Gastrocnemius medialis (tissue), 4 donors: Measurements from ENCODE around the gene LVRN. TPM values are rescaled to one million over a fixed set of nuclear protein-coding genes. Genes with fewer than 3 reads are reported as not detected.

Experiments
- ATAC-seq, 2 donors: fragments of 150-250 bp; one replicate each; pipeline ENCODE4 v1.9.1; 2016
- DNase-seq, 2 donors: peaks; one replicate each; pipeline ENCODE4 v3.0.0-alpha.2; 2019
- H3K27ac ChIP-seq, 4 donors: fragments of 200-600 bp; sonication (generic); 1 replicate in 1 of 4; 2 replicates in 3 of 4; pipeline ENCODE4 v1.5.1; 2016 to 2018; ENCODE audit warnings: mild to moderate bottlenecking in 2 of 4, moderate library complexity in 1 of 4
- H3K27me3 ChIP-seq, 3 donors: fragments of 200-600 bp; sonication (generic) in 2 of 3; 1 replicate in 1 of 3; 2 replicates in 2 of 3; pipeline versions ENCODE4 v1.5.1 to v1.6.0; 2016 to 2019; ENCODE audit warnings: mild to moderate bottlenecking in 1 of 3, moderate library complexity in 1 of 3
- H3K36me3 ChIP-seq, 2 donors: fragments of 200-600 bp; sonication (generic) in 1 of 2; one replicate each; pipeline ENCODE4 v1.5.1; 2017 to 2018
- H3K4me1 ChIP-seq, 2 donors: fragments of 200-600 bp; sonication (generic) in 1 of 2; one replicate each; pipeline ENCODE4 v1.5.1; 2016 to 2017; ENCODE audit warnings: mild to moderate bottlenecking in 2 of 2
- H3K4me3 ChIP-seq, 4 donors: fragments of 200-600 bp; sonication (generic) in 3 of 4; 1 replicate in 1 of 4; 2 replicates in 3 of 4; pipeline ENCODE4 v1.5.1; 2016 to 2019; ENCODE audit warnings: mild to moderate bottlenecking in 2 of 4
- H3K9me3 ChIP-seq, 3 donors: fragments of 200-600 bp; sonication (generic) in 2 of 3; 1 replicate in 1 of 3; 2 replicates in 2 of 3; pipeline ENCODE4 v1.5.1; 2016 to 2019
- POLR2A ChIP-seq, 2 donors: fragments of 450-650 bp; IDR thresholded peaks; one replicate each; pipeline ENCODE4 v1.6.1; 2017; ENCODE audit warnings: antibody characterized with exemption in 2 of 2, mild to moderate bottlenecking in 2 of 2, moderate library complexity in 2 of 2
- in situ Hi-C, 4 donors: fragments of 200-750 bp; cut with MboI; loops; one replicate each; pipeline versions ENCODE4 v1.15.0 to v1.8.0; 2017; ENCODE audit warnings: low sequenced_read_pairs in 4 of 4
- intact Hi-C: fragments of 100-400 bp; cut with DNase I; formaldehyde crosslinking; loops from one replicate; pipeline ENCODE4 v1.15.1; 2023; ENCODE audit warnings: low total_unique reads
- total RNA-seq, 4 donors: library from RNA; depleted of rRNA; stranded (reverse); fragments of >200 nt; gene quantifications; one replicate each; pipeline versions ENCODE4 v1.1.0 to v1.2.3, GENCODE V29; 2016
- TF ChIP-seq, protein P1 (sequence below), 5 experiments: fragments of 450-650 bp in 3 of 5; fragments of 200-600 bp in 2 of 5; sonication (generic) in 2 of 5; IDR thresholded peaks in 4 of 5; conservative IDR thresholded peaks in 1 of 5; 1 replicate in 4 of 5; 2 replicates in 1 of 5; pipeline ENCODE4 v1.5.1; 2016 to 2019; ENCODE audit warnings: antibody characterized with exemption in 5 of 5, mild to moderate bottlenecking in 3 of 5, moderate library complexity in 3 of 5

Gene LVRN
- total RNA-seq, 4 donors from 2014 or later: 0.63 to 2.2 (median 0.78) TPM

- no peak for TF ChIP-seq POLR2A (IDR thresholded peaks at IDR 0.05)
- TF ChIP-seq, protein P1, sequence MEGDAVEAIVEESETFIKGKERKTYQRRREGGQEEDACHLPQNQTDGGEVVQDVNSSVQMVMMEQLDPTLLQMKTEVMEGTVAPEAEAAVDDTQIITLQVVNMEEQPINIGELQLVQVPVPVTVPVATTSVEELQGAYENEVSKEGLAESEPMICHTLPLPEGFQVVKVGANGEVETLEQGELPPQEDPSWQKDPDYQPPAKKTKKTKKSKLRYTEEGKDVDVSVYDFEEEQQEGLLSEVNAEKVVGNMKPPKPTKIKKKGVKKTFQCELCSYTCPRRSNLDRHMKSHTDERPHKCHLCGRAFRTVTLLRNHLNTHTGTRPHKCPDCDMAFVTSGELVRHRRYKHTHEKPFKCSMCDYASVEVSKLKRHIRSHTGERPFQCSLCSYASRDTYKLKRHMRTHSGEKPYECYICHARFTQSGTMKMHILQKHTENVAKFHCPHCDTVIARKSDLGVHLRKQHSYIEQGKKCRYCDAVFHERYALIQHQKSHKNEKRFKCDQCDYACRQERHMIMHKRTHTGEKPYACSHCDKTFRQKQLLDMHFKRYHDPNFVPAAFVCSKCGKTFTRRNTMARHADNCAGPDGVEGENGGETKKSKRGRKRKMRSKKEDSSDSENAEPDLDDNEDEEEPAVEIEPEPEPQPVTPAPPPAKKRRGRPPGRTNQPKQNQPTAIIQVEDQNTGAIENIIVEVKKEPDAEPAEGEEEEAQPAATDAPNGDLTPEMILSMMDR (IDR thresholded peaks at IDR 0.05 in 4 of 5, conservative IDR thresholded peaks at IDR 0.05 in 1 of 5): no peak
- no peaks in the 10 kb centered on the region for H3K9me3 ChIP-seq
- no peak for ATAC-seq
- no peak overlapping the region for H3K27ac ChIP-seq
- in situ Hi-C loops (no loop called here), intact Hi-C loops (no loop called here)
- H3K4me3 ChIP-seq: no peak overlapping the region
- H3K27me3 ChIP-seq: peaks cover 37 to 55% (median 41%) of the 10 kb centered on the region in 3 donors
- H3K4me1 ChIP-seq: no peaks in the 10 kb centered on the region
- no peaks in the 10 kb centered on the region for H3K36me3 ChIP-seq
- peak in 1 of 2 donors; percentile 19 for DNase-seq
These were observed 1.3 kb downstream of the LVRN start for GRCh38 chr5:115963566-115963965.

DNA sequence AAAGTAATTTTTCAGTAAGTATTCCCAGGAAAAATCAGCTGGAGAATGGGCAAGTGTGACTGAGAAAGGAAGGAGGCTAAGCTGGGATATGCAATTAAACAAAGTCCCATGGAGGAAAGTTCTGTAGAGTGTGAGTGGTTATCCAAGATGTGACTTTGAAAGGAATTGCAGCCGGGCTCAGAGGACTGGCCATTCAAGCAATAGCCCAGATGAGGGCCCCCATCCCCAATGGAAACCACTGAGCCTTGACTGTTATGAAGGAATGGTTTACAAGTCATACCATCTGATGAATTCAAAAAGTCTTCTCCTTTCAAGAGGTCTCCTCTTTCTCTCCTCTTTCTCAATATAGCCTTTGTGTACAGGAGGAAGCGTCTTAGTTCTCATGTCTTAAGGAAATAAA, 6.5 kb downstream of the LVRN start:
- Histone ChIP-seq H3K4me3 (no peak overlapping the region), H3K4me1 (no peaks in the 10 kb centered on the region), H3K27me3 (peaks cover 0 to 13% (median 12%) of the 10 kb centered on the region in 3 donors), H3K9me3 (no peaks in the 10 kb centered on the region), H3K27ac (no peak overlapping the region), H3K36me3 (no peaks in the 10 kb centered on the region)
- ATAC-seq: no peak
- intact Hi-C loops: no loop called here
- in situ Hi-C loops: no loop called here
- no peak for TF ChIP-seq POLR2A (IDR thresholded peaks at IDR 0.05)
- TF ChIP-seq, protein P1 (IDR thresholded peaks at IDR 0.05 in 4 of 5, conservative IDR thresholded peaks at IDR 0.05 in 1 of 5): no peak
- no peak for DNase-seq

- TF ChIP-seq, protein P1 (IDR thresholded peaks at IDR 0.05 in 4 of 5, conservative IDR thresholded peaks at IDR 0.05 in 1 of 5): no peak
- no peak for TF ChIP-seq POLR2A (IDR thresholded peaks at IDR 0.05)
- intact Hi-C loops (no loop called here), in situ Hi-C loops (no loop called here)
- ATAC-seq (no peak), DNase-seq (no peak)
- Histone ChIP-seq H3K27ac (peak overlapping the region in 1 of 4 donors; percentile 35), H3K4me1 (peaks cover 0 to 3% of the 10 kb centered on the region in 2 donors), H3K4me3 (no peak overlapping the region), H3K9me3 (no peaks in the 10 kb centered on the region), H3K36me3 (no peaks in the 10 kb centered on the region), H3K27me3 (no peaks in the 10 kb centered on the region)
These were observed 14.8 kb downstream of the LVRN start for GRCh38 chr5:115977096-115977495.

- H3K9me3 ChIP-seq: no peaks in the 10 kb centered on the region
- H3K4me3 ChIP-seq: no peak overlapping the region
- no peaks in the 10 kb centered on the region for H3K27me3 ChIP-seq
- intact Hi-C loops: no loop called here
- H3K27ac ChIP-seq: peak overlapping the region; percentile 30 to 62 (median 50)
- H3K36me3 ChIP-seq: no peaks in the 10 kb centered on the region
- in situ Hi-C loops: no loop called here
- H3K4me1 ChIP-seq: peaks cover 0 to 3% of the 10 kb centered on the region in 2 donors
- no peak for DNase-seq
- TF ChIP-seq POLR2A (IDR thresholded peaks at IDR 0.05): no peak
- TF ChIP-seq, protein P1 (IDR thresholded peaks at IDR 0.05 in 4 of 5, conservative IDR thresholded peaks at IDR 0.05 in 1 of 5): no peak
- peak; percentile 72 to 80 for ATAC-seq
These were observed 15.7 kb downstream of the LVRN start for GRCh38 chr5:115977988-115978387.

DNA sequence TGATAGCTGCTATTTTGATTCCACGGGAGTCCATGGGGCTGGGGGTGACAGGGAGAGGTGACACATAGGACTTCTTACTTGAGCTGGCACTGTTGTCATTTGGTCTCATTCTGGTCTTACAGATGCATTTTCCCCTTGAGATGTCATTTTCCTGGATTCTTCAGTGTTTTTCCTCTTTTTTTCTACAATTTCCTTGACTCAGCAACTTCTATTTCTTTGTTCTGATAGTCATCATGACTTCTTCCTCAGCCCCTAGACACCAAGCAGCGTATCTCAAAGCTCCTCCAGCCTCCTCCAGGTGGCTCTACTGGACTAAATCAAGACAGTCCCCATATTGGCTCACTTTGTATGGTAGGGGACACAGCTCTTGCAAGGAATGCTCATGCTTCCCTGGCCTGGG, 16.5 kb downstream of the LVRN start:
- TF ChIP-seq POLR2A (IDR thresholded peaks at IDR 0.05): no peak
- TF ChIP-seq, protein P1 (IDR thresholded peaks at IDR 0.05 in 4 of 5, conservative IDR thresholded peaks at IDR 0.05 in 1 of 5): no peak
- intact Hi-C loops (no loop called here), in situ Hi-C loops (no loop called here)
- H3K4me1 ChIP-seq: peaks cover 0 to 3% of the 10 kb centered on the region in 2 donors
- H3K36me3 ChIP-seq: no peaks in the 10 kb centered on the region
- no peak for ATAC-seq
- no peak overlapping the region for H3K4me3 ChIP-seq
- H3K9me3 ChIP-seq: no peaks in the 10 kb centered on the region
- no peaks in the 10 kb centered on the region for H3K27me3 ChIP-seq
- DNase-seq: no peak
- peak overlapping the region; percentile 30 to 62 (median 50) for H3K27ac ChIP-seq
